ENCODE data around the gene GAB1.
A peak's percentile ranks its signal among the peaks of the same experiment; 100 is the strongest.

GAB1 gene

DNA sequence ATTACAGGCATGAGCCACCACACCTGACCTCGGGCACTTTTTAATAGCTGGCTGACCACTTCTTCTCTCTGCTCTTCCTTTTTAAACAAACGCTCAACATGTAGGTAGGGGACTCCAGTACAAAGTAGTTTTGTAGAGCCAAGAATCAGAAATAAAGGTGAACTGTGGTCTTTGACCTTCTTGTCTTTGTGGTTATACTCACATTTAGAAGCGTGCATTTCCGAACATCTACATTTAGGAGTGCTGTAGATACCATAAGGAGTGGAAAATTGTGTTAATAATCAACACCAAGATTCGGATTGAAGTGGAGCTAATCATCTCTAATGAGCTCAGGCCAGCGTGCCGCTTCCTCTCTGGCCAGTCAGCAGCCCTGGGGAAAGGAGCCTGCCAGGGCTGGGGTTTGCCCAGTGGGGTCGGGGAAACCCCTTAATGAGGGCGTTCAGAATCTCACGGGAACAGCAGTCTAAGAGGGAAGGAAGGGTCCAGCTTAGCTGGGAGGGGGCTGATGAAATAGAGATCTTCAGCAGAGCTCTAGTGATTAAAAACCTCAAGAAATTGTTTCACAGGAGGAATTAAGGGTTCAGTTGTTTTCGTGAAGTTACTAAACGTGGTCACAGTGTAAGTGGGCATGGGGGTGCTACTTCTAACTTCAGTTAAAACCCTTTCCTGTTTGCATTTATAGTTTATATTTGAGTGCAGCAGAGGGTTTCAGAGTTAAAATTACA is 81.2 kb downstream of the GAB1 start:
- DNase-seq (ENCODE audit: low read depth) = no peak

DNA sequence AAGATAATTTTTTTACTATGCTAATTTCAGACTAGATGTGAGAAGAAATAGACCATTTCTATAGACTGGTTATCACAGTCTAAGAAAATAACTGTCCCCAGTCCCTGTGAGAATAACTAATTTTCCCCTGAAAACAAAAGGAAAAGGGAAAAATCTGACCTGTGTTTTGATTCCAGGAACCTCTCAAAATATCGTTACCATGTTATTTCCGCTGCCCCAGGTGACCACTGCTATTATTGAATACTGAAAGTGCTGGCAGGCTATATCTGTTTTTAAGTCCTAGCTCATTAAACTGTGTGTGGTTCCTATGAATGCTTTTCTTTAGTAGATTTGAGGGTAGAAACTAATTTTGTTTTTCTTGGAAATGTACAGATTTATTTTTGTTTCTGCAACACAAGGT is 83.6 kb downstream of the GAB1 start:
- DNase-seq (ENCODE audit: low read depth) = no peak

DNA sequence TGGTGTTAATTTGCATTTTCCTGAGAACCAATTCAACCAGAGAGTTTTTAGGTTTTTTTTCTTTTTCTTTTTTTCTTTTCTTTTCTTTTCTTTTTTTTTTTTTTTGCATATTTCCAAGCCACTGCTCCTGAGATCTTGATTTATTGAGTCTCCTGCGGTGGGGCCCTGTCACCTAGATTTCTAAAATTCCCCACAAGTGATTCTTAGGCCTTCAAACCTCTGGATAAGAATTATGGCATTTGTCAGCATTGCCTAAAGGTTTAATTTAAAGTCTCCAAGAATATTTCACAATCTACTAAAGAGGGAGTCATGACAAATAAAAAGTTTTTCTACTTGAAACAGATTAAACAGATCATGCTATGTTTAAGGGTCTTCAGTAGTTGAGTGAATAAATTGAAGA is 84.9 kb downstream of the GAB1 start:
- DNase-seq (ENCODE audit: low read depth) = no peak

DNA sequence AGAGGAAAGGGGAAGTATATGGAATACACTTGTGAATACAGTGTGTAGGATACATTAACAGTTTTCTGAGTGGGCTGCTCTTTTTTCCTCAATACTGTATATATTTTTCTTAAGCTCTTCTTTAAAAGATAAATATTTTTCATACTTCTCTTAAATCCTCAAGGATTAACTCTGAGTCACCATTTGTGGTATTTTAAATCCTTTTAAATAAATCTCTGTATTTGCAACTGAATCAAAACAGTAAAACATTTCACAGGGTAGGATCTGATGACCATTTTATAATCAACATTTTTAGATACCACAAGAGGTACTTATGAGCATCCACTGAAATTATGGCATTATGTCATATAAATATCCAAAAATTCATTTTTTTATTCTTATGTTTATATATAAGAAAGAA is 87.6 kb downstream of the GAB1 start:
- DNase-seq (ENCODE audit: low read depth) = peak; percentile 11

DNA sequence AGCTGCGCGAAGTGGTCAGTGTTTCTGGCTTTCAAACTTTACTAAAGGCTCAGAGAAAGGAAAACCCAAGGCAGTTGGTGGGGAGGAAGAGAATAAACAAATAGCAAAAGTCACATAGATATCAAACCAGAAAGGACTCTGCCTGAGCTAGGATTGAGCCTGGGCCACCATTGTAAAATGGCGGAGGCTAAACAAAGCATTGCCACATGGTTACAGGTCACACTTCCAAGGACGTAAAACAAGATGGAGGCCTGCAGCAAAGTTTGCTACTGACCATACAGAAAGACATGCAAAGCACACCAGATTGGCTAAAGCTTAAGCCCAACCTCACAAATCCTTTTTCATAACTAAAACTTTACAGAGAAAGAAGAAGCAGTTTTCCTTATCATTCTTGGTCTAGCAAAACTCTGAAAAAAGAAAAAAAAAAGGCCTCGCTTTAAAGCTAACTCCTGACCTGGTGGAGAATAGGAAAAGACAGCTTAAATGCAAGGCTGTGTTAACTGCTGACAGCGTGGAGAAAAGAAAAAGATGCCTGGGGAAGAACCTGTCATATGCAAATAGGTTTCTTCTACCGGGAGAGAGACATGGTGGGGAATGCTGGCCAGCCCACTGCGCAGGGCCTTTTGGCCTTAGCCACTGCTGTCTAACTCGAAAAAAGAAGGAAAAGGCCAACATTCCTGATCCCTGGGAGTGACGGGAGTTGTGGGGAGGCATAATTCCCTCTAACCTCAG is 95.0 kb downstream of the GAB1 start:
- DNase-seq (ENCODE audit: low read depth) = no peak

DNA sequence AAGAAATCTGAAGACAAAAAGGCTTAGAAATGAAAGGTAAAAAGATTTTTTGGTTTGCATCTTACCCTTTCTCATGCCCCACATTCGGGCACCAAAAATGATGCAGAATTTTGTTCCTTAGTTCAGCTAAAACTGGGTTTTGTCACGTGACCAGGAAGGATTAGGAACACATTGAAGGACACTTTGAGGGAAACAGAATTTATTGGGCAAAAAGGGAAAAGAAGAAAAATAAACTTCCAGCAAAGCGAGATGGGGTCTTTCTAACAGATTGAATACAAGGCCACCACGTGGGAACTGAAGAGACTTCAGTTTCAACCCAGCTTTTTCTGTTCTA is 95.5 kb downstream of the GAB1 start:
- DNase-seq (ENCODE audit: low read depth) = no peak

DNA sequence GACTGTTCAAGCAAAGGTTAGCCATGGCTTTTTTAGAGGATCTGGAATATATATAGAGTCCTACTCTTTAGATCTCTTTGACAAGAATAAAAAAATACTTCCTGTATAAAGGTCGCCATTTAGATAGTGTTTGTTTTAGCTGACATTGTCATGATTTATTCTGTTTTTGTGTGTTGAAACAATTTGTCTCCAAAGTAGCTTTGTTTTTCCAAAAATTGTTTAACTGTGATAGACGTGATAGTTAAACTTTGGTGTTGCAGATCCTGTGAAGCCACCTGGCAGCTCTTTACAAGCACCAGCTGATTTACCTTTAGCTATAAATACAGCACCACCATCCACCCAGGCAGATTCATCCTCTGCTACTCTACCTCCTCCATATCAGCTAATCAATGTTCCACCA is 96.6 kb downstream of the GAB1 start:
- DNase-seq (ENCODE audit: low read depth) = no peak

DNA sequence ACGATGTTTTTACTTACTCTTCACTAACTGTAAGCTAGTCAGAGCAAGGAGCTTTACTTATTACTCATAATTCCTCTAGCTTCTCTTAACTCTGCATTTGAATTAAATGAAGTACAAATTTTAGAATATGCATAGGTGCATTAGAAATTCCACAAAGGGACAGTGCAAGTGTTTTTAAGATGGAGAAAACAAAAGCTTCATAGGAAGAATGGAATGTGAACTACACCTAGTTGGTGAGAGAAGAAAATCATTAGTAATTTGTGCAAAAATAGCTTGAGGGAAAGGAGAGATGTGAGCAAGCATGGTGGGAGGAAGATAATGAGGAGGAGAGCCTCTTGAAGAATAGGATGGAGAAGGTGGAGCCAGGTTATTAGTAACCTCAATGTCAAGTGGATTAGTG is 99.3 kb downstream of the GAB1 start:
- no peak for DNase-seq (ENCODE audit: low read depth)

DNA sequence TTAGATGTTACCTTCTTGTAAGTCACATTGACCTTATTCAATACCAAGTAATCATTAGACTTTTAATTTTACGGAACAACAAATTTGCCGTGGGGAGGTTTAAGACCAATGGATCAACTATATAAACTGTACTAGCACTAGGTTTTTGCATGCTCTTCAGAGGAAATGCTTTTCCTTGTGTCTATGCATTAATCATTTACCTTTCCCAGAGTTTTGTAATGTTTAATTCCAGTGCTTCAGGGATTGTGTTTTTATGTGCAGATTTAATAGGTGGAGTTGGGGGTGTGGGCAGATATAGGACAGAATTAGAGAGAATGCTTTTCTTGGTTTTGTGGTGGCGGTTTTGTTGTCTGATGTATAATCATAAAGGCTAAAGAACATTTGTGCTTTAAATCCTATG is 100.8 kb downstream of the GAB1 start:
- no peak for DNase-seq (ENCODE audit: low read depth)

DNA sequence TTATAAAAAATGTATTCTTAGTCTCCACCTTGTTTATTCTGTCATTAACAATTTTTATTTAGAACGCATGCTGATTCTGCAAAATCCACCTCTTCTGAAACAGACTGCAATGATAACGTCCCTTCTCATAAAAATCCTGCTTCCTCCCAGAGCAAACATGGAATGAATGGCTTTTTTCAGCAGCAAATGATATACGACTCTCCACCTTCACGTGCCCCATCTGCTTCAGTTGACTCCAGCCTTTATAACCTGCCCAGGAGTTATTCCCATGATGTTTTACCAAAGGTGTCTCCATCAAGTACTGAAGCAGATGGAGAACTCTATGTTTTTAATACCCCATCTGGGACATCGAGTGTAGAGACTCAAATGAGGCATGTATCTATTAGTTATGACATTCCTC is 101.3 kb downstream of the GAB1 start:
- no peak for DNase-seq (ENCODE audit: low read depth)

DNA sequence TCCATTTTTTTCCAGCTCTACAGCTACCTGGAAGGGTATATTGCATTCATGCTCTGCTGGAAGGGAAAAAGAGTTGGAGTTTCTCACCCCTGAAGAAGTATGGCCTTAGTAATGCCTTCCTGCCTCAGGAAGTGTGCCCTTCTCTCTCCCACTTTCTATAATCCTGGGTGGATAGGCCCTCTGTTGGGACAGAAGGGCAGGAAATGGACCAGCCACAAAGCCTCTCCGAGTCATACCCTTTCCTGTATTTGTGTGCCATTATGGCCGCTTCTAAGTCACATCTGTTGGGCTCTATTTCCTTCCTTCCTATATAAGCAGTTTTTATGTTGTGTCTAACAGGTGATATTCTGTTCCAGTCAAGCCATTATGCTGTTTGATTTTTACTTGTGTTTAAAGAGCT is 102.0 kb downstream of the GAB1 start:
- no peak for DNase-seq (ENCODE audit: low read depth)

DNA sequence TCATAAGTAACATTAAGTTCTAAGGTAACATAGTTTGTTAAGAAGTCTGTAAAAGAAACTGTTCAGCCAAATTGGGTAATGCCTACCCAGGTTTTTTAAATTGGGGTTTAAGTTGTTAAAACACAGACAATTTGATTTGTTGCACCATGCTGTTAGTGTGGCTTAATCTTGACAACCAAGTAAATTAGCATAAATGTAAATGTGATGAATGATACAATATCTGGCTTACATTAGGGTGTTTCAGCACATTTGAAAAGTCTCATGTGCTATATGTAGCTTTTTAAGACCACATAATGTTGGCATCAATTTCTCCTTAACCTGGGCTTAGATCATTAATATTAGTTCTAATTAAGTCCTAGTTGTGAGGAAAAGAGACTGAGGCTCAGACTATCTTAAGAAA is 104.4 kb downstream of the GAB1 start:
- no peak for DNase-seq (ENCODE audit: low read depth)

DNA sequence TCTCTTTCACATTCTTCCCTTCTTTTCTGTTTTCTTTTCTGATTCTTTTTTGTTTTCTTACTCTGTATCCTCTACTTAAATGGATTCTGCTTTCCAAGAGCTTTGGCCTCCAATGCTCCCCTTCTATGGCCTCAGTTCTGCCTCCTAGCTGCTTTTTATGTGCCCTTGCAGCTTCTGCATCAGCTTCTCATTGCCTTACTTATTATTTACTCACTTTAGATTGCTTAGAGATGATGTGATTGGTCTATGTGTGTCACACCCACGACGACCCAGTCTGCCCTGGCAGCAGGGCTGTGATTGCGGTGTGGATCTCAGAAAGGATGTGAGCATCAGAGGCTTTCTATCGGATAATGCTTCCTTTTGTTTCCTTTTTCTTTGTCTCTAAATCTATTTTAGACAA is 105.0 kb downstream of the GAB1 start:
- no peak for DNase-seq (ENCODE audit: low read depth)

DNA sequence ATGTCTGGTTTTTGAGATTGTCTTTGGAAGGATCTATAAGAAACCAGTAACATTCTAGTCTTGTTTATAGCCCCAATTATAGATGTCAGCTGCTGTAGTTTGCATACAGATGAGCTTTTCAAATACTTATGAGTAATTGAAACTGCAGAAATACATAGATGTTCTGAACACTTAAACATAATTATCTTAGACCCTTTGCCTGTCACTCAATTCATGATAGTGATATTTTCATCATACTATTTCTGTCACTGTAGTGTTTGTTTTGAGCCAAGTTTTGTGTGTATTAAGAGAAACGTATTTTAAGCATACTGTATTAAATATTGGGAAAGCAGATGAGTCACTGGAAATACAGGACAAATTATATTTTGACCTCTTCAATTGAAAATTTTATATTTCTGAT is 107.1 kb downstream of the GAB1 start:
- no peak for DNase-seq (ENCODE audit: low read depth)

DNA sequence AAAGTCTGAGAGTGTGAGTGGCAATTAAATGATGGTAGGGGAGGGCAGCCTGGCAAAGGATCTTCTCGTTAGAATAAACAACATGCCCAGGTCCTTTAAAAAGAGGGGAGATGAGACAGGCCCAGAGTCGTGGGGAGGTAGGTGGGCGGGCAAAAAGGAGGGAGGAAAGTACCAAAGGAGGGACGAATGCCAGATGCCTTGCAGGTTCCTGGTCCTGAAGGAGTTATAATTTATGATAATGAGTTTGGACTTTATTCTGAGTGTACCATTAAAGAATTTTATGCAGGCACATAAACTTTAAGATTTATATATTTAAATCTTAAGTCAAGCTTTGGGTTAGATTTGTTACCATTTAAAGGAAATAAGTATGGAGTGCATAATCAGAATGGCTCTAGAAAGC is 114.5 kb downstream of the GAB1 start:
- no peak for DNase-seq (ENCODE audit: low read depth)

DNA sequence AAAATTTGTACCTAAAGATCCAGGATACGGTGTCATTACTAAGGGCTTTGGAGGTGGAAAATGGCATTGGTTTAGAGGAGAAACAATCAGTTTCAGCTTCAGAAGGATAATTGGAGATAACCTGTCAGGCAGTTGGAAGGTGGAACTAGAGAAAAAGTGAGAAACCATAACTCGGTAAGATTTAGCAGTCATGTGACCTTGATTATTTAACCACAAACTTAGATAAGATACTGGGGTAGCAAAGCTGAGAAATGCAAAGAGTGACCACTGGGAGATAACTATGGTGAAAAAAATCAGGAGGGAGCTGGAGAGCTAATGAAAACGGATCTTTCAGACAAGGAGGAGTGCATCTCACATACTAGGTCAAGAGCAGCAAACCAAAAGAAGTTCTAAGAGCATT is 118.5 kb downstream of the GAB1 start:
- DNase-seq (ENCODE audit: low read depth) = no peak

DNA sequence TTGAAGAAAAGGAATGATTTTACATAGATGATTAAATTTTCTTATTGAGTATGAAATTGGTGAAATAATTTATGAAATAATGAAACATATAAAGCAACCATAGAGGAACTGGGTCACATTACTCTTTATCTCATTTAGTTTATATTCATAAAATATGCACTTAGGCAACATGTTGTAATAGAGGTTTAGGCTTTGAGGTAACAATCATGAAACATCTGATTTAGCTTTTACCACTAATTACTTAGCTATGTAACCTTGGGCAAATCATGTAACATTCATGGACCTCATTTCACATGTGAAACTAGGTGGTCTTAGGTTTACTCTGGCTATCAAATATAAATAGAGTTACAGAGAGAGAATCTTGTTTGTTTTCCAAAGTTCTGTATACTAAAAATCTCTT is 122.3 kb downstream of the GAB1 start:
- DNase-seq (ENCODE audit: low read depth) = no peak

DNA sequence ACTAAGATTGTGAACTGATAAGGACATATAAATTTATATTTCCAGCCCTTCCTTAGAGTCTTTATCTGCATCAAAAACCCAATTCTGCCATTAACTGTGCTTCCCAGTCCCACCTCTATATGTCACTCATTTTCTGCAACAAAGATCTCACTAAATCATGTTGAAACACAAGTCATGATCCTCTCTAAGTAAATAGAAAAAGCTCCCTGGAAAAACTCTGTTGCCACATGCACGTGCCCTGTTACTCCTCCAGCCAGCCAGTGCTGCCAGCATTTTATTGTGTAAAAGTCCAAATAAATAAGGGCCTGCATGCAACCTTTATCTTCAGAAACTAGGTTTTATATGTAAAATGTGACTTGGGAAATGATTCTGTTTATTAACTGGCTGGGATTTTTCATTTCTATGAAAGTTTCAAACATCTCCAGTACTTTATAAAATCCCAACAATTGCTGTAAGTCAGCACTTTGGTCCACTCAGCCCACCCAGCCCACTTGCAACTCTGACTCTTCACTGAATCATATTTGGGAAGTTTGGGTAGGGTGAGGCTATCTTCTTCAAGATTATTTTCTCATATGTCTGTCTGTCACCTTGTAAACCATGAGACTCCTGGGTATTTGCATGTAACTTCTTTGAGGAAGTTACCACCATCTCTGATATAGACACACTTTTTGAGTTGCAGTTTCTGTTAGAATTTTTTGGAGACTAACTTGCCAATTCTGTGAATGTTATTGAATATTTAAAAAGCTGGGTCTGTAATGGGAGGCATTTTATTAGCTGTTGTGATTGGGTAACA is 136.9 kb downstream of the GAB1 start:
- DNase-seq (ENCODE audit: low read depth) = no peak

DNA sequence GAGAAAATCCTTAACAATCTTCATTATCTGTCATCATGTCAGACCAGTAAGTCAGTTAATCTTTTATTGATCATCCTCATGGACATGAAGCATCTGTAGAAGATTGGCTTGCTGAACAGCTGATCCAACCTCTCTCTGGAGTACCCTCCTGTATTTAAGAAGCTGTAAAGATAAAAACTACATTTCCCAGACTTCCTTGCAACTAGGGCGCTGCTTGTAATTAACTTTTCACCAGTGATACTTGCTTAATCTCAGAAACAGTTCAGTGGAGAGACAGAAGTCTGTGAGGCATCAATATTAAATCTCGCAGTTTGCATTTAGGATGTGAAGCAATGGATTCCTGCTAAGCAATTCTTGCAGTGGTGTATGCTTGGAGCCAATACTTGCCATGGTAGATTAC is 140.8 kb downstream of the GAB1 start:
- DNase-seq (ENCODE audit: low read depth) = no peak

DNA sequence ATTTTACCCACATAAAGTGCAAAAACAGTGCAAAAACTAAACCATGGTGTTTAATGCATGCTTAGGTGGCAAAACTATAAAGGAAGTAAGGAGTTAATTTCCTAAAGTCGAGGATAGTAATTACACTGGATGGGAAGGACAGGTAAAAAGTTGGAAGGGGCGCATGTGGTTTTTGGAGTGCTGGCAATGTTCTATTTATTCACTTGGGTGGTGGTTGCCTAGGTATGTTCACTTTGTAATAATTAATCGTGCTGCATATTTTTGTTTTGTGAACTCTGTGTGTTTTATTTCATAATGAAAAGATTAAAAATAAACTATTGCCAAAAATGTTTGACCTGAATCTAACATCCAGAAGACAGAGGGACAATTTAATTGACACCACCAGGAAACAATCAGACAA is 144.7 kb downstream of the GAB1 start:
- DNase-seq (ENCODE audit: low read depth) = no peak

DNA sequence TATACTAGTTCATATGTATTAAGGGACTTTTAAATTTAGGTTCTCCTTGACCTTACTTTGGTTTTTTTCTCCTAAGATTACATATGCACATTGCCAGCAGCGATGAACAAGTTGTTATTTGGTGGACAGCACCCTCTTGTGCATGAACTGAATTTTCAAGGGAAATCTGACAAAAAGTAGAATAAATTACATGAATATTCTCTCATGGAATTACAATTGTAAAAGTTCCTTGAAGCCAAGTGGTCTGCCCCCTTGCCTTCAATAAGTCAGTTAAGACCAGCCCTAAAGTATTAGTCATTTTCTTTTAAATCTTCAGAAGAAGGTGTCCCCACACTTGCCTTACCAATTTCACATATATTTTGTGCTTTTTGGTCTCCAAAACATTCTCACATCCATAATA is 146.2 kb downstream of the GAB1 start:
- DNase-seq (ENCODE audit: low read depth) = peak; percentile 33

DNA sequence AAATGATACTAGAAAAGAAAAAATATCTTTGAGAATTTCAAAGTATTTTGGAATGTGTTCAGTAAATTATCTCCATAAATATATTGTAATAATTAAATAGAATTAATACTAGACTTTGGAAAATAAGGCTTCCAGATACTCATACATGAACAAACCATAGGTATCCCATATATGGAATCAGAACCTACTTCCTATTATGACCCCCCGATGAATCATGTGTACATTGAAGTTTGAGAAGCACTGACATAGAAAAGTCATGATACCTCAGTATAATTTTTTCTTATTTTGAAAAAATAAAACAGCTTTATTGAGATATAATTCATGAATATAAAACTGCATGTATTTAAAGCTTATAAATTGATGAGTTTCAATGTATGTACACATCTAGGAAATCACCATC is 149.6 kb downstream of the GAB1 start:
- DNase-seq (ENCODE audit: low read depth) = no peak

DNA sequence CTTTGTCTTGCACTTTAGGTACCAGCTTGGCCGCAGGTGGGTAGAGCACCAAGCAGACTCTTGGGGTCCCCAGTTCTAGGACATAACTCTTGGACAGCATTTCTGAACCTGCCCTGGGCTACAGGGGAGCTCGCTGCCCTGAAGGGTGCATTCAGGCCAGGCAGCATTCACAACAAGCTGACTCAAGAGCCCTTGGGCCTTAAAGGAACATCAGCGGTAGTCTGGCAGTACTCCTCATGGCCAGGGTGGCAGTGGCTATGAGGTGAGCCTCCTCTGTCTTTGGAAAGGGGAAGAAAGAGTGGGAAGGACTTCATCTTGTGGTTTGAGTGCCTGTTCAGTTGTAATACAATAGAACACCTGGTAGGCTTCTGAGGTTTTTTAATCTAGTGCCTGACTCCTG is 152.0 kb downstream of the GAB1 start:
- no peak for DNase-seq (ENCODE audit: low read depth)
